HG03342 (cell line): ENCODE results near the gene SLC26A3.

ENCODE experiments used
- ATAC-seq: cut with Tn5 transposase; IDR thresholded peaks from one replicate; pipeline ENCODE4 v1.9.1; 2021; ENCODE audit warnings: mild to moderate bottlenecking, moderate library complexity; ENCODE audit not compliant: unreplicated experiment

The SLC26A3 gene

DNA sequence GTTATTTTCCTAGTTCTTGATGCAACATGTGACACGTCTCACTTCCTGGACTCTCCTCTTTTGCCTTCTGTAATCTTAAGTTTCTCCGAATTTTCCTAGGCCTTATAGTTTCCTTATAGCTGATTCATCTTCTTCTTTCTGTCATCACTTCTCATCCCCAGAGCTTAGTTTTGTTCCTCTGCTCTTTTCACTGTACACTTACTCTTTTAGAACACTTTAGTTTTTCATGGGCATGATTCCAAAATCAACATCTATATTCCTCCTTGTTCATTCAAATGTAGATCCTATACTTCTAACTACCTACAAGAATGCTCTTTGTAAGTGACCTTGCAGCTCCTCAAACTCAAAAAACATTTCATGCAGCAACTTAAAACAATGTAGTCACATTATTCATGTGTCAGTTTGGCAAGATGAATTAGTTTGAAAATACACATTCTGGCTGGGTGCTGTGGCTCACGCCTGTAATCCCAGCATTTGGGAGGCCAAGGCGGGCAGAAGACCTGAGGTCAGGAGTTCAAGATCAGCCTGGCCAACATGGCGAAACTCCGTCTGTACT is 13.1 kb upstream of the SLC26A3 start:
- ATAC-seq = no peak

DNA sequence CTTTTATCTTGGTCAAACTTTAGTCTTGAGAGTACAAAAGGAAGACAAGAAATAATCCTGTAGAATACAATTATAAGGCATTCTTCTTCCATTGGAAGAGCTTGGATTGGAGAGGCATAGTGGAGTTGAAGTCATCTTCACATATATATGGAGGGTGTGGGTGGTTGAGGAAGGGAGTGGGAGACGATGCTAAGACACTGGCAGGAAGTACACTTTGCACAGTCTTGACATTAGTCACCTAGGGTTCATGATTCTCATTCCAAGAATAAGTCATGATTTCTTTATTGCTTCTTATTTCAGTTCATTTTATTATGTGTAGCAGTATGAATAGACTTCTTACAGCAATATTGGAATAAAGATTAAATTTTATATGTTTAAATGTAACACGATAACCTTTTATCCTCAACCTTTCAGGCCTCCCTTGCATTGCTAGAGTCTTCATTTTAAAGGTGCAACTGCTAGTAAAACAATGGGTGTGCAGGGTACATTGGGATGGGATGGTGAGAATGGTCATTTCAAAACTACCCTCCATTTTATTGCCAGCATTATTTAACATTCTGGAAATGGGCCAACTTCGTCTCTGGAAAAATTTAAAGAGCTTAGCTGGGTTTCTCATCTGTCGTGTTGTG is 12.3 kb upstream of the SLC26A3 start:
- ATAC-seq = no peak

- no peak for ATAC-seq
These were observed 10.5 kb upstream of the SLC26A3 start for GRCh38 chr7:107813524-107813923.

DNA sequence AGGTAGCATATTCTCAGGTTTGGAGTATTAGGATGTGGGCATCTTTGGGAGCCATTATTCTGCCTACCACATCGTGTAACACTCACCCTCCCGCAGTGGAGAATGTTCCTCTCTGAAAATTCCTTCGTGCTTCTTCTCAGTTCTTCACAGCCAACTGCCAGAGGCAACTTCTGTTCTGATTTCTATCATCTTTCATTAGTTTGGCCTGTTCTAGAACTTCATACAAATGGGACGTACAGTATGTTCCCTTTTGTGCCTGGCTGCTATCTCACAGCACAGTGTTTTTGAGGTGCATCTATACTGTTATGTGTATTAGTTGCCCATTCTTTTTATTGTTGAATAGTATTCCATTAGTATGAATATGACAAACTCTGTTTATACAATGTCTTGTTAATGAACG is 8.9 kb upstream of the SLC26A3 start:
- no peak for ATAC-seq

GRCh38 chr7:107810626-107811025 is 7.6 kb upstream of the SLC26A3 start:
- ATAC-seq = no peak

DNA sequence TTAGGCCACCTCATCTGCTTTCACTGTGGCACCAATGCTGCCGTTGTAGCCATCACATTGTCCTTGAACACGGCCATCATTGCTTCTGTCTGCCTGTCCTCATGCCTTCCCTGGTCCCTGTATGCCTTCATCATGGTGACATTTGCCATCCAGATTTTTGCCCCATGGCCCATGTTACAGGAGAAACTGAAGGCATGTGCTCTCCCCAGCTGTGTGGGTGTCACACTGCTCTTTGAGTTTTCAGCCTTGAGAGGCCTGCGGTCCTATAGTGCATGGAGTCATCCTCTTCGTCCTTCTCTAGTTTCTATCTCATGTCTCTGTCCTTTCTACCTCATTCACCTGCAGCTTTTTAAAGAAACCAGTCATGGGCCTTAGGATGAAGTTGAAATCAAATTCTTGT is 6.2 kb upstream of the SLC26A3 start:
- no peak for ATAC-seq

- no peak for ATAC-seq
These were observed 3.3 kb downstream of the SLC26A3 start for GRCh38 chr7:107799647-107800264.

GRCh38 chr7:107792364-107792763 is 10.7 kb downstream of the SLC26A3 start:
- ATAC-seq = no peak

GRCh38 chr7:107789647-107790046 is 13.4 kb downstream of the SLC26A3 start:
- ATAC-seq = no peak

DNA sequence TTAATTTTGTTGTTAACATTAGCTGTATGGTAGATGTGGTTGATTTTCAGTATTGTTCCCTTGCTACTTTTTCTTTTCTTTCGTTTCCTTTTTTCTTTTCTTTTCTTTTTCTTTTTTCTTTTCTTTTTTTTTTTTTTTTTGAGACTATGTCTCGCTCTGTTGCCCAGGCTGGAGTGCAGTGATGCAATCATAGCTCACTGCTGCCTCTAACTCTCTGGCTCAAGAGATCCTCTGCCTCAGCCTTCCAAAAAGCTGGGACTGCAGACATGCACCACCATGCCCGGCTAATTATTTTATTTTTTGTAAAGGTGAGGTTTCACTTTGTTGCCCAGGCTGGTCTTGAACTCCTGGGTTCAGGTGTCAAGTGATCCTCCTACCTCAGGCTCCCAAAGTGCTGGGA is 14.4 kb downstream of the SLC26A3 start:
- no peak for ATAC-seq

- ATAC-seq = no peak
These were observed 14.8 kb downstream of the SLC26A3 start for GRCh38 chr7:107788216-107788615.

DNA sequence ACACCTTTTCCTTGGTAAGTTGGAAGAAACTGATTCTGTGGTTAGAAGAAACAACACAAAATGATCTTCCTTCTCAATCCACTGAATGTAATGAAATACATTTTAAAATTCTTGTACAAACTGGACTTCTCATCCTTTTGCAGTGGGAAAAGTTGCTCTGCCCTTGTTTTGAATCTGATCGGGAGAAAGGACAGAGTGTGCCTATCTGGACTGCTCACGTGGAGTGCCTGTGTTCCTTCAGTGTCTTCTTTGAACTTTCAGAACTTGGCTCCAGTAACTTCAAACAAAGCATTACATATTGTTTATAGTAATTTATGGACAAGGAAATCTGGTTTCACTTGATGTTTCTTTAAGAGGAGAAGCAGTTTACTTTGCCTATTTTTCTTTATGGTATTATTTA is 17.1 kb downstream of the SLC26A3 start:
- ATAC-seq = no peak

DNA sequence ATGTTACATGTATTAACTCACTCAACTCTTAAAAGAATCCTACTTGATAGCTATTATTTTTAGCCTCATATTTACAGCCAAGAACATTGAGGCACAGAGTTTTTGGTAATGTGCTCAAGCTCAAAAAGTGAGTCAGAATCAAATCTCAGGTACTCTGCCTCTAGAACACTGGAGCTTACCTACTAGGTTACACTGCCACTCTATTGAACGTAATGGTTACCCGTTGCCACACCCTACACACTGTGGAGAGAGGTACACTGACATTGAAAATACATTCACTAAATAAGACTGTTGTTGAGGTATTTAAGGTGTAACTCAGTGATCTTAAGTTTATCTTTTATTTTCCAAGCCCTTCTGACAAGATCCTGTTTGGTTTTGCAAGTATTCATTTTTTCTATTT is 17.9 kb downstream of the SLC26A3 start:
- no peak for ATAC-seq

DNA sequence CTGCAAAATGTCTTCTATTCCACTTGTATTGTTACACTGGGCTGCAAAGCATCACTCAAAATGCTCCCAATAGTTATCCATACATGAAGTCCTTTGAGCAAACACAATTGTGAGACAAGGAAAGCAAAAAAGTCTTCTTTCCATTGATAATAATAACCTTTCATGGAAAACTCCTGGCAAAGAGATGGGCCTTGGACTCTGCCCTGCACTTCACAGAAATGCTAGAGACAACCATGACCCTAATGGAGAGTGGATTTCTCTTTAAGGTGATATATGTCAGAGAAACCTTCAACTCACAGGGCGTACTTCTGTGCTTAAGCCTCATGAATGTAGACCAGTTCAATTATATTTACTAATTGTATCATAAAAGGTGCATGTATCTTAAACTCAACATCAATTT is 19.4 kb downstream of the SLC26A3 start:
- ATAC-seq = no peak

GRCh38 chr7:107782374-107782773 is 20.6 kb downstream of the SLC26A3 start:
- no peak for ATAC-seq

DNA sequence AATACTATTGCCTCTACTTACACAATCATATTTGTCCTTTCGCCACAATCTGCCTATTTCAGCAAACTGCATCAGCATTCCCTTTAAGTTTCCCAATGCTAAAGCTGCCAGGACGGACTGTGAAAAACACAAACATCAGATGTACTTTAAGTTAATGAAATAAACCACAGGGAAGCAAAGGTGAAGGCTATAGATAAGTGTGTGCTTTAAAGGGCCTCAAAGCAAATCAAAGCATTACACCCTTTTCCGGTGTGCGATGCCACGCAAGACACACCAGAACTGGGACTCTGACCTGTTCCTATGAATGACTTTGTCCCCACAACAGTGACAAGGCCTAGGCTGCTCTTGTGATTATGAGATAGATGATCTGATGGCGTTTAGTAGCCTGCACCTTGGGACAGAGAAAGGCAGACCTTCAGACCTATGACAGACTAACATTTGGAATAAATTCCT is 23.4 kb downstream of the SLC26A3 start:
- no peak for ATAC-seq

- ATAC-seq = no peak
These were observed 24.7 kb downstream of the SLC26A3 start for GRCh38 chr7:107778283-107778682.

- no peak for ATAC-seq
These were observed 25.3 kb downstream of the SLC26A3 start for GRCh38 chr7:107777702-107778101.

- ATAC-seq = no peak
These were observed 30.0 kb downstream of the SLC26A3 start for GRCh38 chr7:107773027-107773426.

GRCh38 chr7:107768263-107768662 is 34.8 kb downstream of the SLC26A3 start:
- no peak for ATAC-seq

GRCh38 chr7:107767391-107767790 is 35.6 kb downstream of the SLC26A3 start:
- ATAC-seq = no peak

DNA sequence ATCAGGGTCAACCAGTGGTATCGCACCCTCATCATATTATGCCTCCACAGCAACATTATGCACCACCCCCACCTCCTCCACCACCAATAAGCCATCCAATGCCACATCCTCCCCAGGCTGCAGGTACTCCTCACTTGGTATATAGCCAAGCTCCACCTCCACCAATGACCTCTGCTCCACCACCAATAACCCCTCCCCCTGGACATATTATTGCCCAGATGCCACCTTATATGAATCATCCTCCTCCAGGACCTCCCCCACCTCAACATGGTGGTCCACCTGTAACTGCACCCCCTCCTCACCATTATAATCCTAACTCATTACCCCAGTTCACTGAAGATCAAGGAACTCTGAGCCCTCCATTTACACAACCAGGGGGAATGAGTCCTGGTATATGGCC is 44.4 kb downstream of the SLC26A3 start:
- no peak for ATAC-seq

GRCh38 chr7:107754642-107755041 is 48.4 kb downstream of the SLC26A3 start:
- ATAC-seq = no peak
